OCI-LY1 (cell line): ENCODE results near the gene CTXN2.

Experiments
- H2AFZ ChIP-seq: fragments of 200-600 bp; sonication (generic), shearing (Covaris generic); 2 replicates; pipeline ENCODE4 v1.6.0; 2014; ENCODE audit warnings: antibody characterized with exemption, mild to moderate bottlenecking, low read length
- H3F3A ChIP-seq: fragments of 200-600 bp; sonication (generic), shearing (Covaris generic); 2 replicates; pipeline ENCODE4 v1.6.0; 2014; ENCODE audit warnings: mild to moderate bottlenecking, antibody characterized with exemption, low read length, moderate library complexity; ENCODE audit not compliant: insufficient read depth
- H3K27ac ChIP-seq: fragments of 200-600 bp; sonication (generic); 2 replicates; pipeline ENCODE4 v1.5.1; 2014; ENCODE audit warnings: low read length, mixed run types, mild to moderate bottlenecking, low read depth; ENCODE audit not compliant: poor library complexity, severe bottlenecking
- H3K27me3 ChIP-seq: fragments of 200-600 bp; sonication (generic); 2 replicates; pipeline ENCODE4 v1.6.0; 2014; ENCODE audit warnings: antibody characterized with exemption, mild to moderate bottlenecking, low read length, moderate library complexity; ENCODE audit not compliant: insufficient read depth
- H3K36me3 ChIP-seq: fragments of 200-600 bp; sonication (generic); 2 replicates; pipeline ENCODE4 v1.6.1; 2014; ENCODE audit warnings: mild to moderate bottlenecking, antibody characterized with exemption, low read length, moderate library complexity, mixed read lengths; ENCODE audit not compliant: insufficient read depth
- H3K4me1 ChIP-seq: fragments of 200-600 bp; sonication (generic); 2 replicates; pipeline ENCODE4 v1.5.1; 2014; ENCODE audit warnings: mild to moderate bottlenecking, low read length, moderate library complexity; ENCODE audit not compliant: insufficient read depth, severe bottlenecking
- H3K4me2 ChIP-seq: fragments of 200-600 bp; sonication (generic), shearing (Covaris generic); 2 replicates; pipeline ENCODE4 v1.6.1; 2014; ENCODE audit warnings: low read length
- H3K4me3 ChIP-seq: fragments of 200-600 bp; sonication (generic); 2 replicates; pipeline ENCODE4 v1.5.1; 2014; ENCODE audit warnings: low read length, low read depth, mild to moderate bottlenecking, mixed read lengths; ENCODE audit not compliant: poor library complexity, severe bottlenecking
- H3K79me2 ChIP-seq: fragments of 200-600 bp; shearing (Covaris generic); 2 replicates; pipeline ENCODE4 v1.6.1; 2016; ENCODE audit warnings: mixed run types, low read length, mixed read lengths; ENCODE audit not compliant: insufficient read depth
- H3K9ac ChIP-seq: fragments of 200-600 bp; sonication (generic), shearing (Covaris generic); 2 replicates; pipeline ENCODE4 v1.6.1; 2014; ENCODE audit warnings: mild to moderate bottlenecking, low read length, mixed read lengths
- H3K9me2 ChIP-seq: fragments of 200-600 bp; sonication (generic), shearing (Covaris generic); 2 replicates; pipeline ENCODE4 v1.6.1; 2014; ENCODE audit warnings: low read depth, mild to moderate bottlenecking, low read length, mixed read lengths
- H3K9me3 ChIP-seq: fragments of 200-600 bp; shearing (Covaris generic); 2 replicates; pipeline ENCODE4 v1.6.1; 2014; ENCODE audit warnings: low read length, mixed read lengths
- H4K20me1 ChIP-seq: fragments of 200-600 bp; sonication (generic), shearing (Covaris generic); 2 replicates; pipeline ENCODE4 v1.6.0; 2016; ENCODE audit warnings: mild to moderate bottlenecking, low read length; ENCODE audit not compliant: insufficient read depth
- EZH2 ChIP-seq: fragments of 200-600 bp; sonication (generic), shearing (Covaris generic); IDR thresholded peaks from 2 replicates; pipeline ENCODE4 v1.8.0; 2017; ENCODE audit warnings: borderline replicate concordance, mixed run types, mild to moderate bottlenecking, antibody characterized with exemption, low read length, moderate library complexity, mixed read lengths
- TF ChIP-seq, protein P1 (sequence below): fragments of 200-600 bp; sonication (generic), shearing (Covaris generic); IDR thresholded peaks from 2 replicates; pipeline ENCODE4 v1.5.1; 2017; ENCODE audit warnings: mild to moderate bottlenecking, antibody characterized with exemption, low read length, moderate library complexity, mixed read lengths

Gene CTXN2

DNA sequence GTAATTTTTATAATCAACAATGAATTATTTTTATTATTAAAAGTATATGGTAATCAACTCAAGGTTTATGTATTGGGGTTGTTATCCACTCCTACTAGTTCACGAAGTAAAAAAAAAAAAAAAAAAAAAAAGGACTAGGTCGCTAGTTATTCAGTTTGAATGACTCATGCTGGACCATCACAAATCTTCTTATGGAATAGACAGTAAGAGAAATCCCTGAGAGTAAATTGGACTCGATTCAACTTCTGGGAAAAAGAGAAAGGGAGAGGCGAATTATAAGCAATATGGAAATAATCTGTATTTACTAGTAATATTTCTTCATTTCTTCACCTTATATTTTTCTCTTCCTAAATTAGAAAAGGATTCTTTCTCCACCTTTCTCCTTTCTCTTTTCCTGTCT lies 15.4 kb upstream of the CTXN2 start:
- no peaks in the 10 kb centered on the region for H3K27me3 ChIP-seq
- peaks cover 59% of the 10 kb centered on the region for H3K79me2 ChIP-seq
- no peaks in the 10 kb centered on the region for H3K9me2 ChIP-seq
- peaks cover 30% of the 10 kb centered on the region for H3K4me1 ChIP-seq
- H3F3A ChIP-seq, result no peaks in the 10 kb centered on the region
- peak overlapping the region; percentile 83 for H3K4me2 ChIP-seq
- no peak overlapping the region for H3K4me3 ChIP-seq
- H3K9ac ChIP-seq, result no peak overlapping the region
- H2AFZ ChIP-seq, result no peak overlapping the region
- no peaks in the 10 kb centered on the region for H4K20me1 ChIP-seq
- no peak overlapping the region for H3K27ac ChIP-seq
- TF ChIP-seq EZH2, result no peak
- TF ChIP-seq, protein P1, sequence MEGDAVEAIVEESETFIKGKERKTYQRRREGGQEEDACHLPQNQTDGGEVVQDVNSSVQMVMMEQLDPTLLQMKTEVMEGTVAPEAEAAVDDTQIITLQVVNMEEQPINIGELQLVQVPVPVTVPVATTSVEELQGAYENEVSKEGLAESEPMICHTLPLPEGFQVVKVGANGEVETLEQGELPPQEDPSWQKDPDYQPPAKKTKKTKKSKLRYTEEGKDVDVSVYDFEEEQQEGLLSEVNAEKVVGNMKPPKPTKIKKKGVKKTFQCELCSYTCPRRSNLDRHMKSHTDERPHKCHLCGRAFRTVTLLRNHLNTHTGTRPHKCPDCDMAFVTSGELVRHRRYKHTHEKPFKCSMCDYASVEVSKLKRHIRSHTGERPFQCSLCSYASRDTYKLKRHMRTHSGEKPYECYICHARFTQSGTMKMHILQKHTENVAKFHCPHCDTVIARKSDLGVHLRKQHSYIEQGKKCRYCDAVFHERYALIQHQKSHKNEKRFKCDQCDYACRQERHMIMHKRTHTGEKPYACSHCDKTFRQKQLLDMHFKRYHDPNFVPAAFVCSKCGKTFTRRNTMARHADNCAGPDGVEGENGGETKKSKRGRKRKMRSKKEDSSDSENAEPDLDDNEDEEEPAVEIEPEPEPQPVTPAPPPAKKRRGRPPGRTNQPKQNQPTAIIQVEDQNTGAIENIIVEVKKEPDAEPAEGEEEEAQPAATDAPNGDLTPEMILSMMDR, result no peak
- 0 out of 2 replicates have a peak, but pooled peaks cover 2% of the 10 kb centered on the region for H3K9me3 ChIP-seq
- H3K36me3 ChIP-seq, result no peaks in the 10 kb centered on the region

DNA sequence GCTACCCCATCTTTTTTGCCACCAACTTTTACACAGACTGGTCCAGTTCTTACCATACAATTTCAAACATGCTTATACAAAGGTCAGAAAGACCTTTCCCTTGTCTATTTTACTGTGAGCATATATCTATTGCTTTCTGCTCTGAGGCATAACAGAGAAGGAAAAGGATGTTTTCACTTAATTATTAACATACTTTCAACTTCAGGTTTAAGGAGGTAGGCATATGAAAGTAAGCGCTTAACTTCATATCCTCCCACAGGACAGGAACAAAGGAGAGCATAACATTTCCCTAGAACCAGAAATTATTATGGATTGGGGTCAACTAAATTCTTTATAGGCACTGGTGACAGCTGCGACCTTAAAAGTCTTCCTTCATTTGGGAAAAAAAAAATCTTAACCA lies 14.5 kb upstream of the CTXN2 start:
- peaks cover 52% of the 10 kb centered on the region for H3K79me2 ChIP-seq
- peak overlapping the region; percentile 81 for H3K9ac ChIP-seq
- H3K9me2 ChIP-seq, result no peaks in the 10 kb centered on the region
- H4K20me1 ChIP-seq, result no peaks in the 10 kb centered on the region
- H3K36me3 ChIP-seq, result no peaks in the 10 kb centered on the region
- no peaks in the 10 kb centered on the region for H3K27me3 ChIP-seq
- 0 out of 2 replicates have a peak, but pooled peaks cover 2% of the 10 kb centered on the region for H3K9me3 ChIP-seq
- no peaks in the 10 kb centered on the region for H3F3A ChIP-seq
- peaks cover 30% of the 10 kb centered on the region for H3K4me1 ChIP-seq
- no peak for TF ChIP-seq EZH2
- TF ChIP-seq, protein P1, result no peak
- no peak overlapping the region for H2AFZ ChIP-seq
- H3K4me3 ChIP-seq, result peak overlapping the region; percentile 69
- peak overlapping the region; percentile 83 for H3K4me2 ChIP-seq
- no peak overlapping the region for H3K27ac ChIP-seq

DNA sequence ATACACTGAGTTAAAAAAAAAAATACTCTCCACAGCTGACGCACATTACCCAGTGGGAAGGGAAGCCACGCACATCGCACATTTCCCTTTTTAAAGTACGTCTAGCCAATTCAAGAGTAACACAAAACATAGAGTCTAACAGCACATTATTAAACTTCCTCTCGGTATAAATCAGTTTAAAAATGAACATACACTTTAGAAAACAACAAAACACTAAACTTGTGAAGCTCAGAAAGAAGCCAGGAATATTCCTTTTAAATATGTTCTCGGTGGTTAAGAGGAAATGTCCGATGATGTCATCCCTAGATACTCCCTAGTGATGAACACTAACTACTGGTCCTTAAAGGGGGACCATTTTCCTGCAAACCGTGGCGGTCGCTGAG lies 14.1 kb upstream of the CTXN2 start:
- TF ChIP-seq EZH2, result no peak
- TF ChIP-seq, protein P1, result no peak
- Histone ChIP-seq H2AFZ (peak overlapping the region; percentile 78), H3K4me3 (peak overlapping the region; percentile 69), H3K79me2 (peaks cover 48% of the 10 kb centered on the region), H3K27me3 (no peaks in the 10 kb centered on the region), H3K4me1 (peaks cover 30% of the 10 kb centered on the region), H3K9me3 (0 out of 2 replicates have a peak, but pooled peaks cover 2% of the 10 kb centered on the region), H3K36me3 (no peaks in the 10 kb centered on the region), H3F3A (no peaks in the 10 kb centered on the region), H3K4me2 (peak overlapping the region; percentile 83), H3K9ac (peak overlapping the region; percentile 81), H4K20me1 (no peaks in the 10 kb centered on the region), H3K9me2 (no peaks in the 10 kb centered on the region), H3K27ac (no peak overlapping the region)
